Epithelial cell of esophagus (primary cell): ENCODE data around the gene ID1.
A peak's percentile ranks its signal among the peaks of the same experiment; 100 is the strongest.

Source experiments
- DNase-seq: peaks from one replicate; pipeline ENCODE4 v3.0.0; 2010; ENCODE audit warnings: low read depth
- H3K4me3 ChIP-seq: 2 replicates; pipeline ENCODE4 v1.5.1; 2011; ENCODE audit warnings: mild to moderate bottlenecking, low read length, control low read depth
- CTCF ChIP-seq: IDR thresholded peaks from 2 replicates; pipeline ENCODE4 v1.5.1; 2011; ENCODE audit warnings: low read depth, mild to moderate bottlenecking, low read length, control low read depth, inconsistent platforms; ENCODE audit not compliant: insufficient read depth; ENCODE audit errors: missing control alignments

The ID1 gene

GRCh38 chr20:31580706-31581105 is 24.4 kb upstream of the ID1 start:
- no peak for TF ChIP-seq CTCF
- no peak for DNase-seq
- no peak overlapping the region for H3K4me3 ChIP-seq

- DNase-seq = no peak
- no peak overlapping the region for H3K4me3 ChIP-seq
- TF ChIP-seq CTCF = no peak
Measured at GRCh38 chr20:31581391-31581790, 23.7 kb upstream of the ID1 start.

- peak overlapping the region; percentile 31 for H3K4me3 ChIP-seq
- peak; percentile 48 for DNase-seq
- no peak for TF ChIP-seq CTCF
Measured at GRCh38 chr20:31587545-31588389, 17.3 kb upstream of the ID1 start.

- no peak for DNase-seq
- TF ChIP-seq CTCF = no peak
Measured at GRCh38 chr20:31590717-31591225, 14.3 kb upstream of the ID1 start.

GRCh38 chr20:31593221-31594001 is 11.7 kb upstream of the ID1 start:
- no peak overlapping the region for H3K4me3 ChIP-seq
- peak; percentile 100 for DNase-seq
- TF ChIP-seq CTCF = no peak

More at GRCh38 chr20:31590717-31591225, 14.3 kb upstream of the ID1 start:
- no peak overlapping the region for H3K4me3 ChIP-seq

GRCh38 chr20:31594002-31594557 is 11.0 kb upstream of the ID1 start:
- no peak for TF ChIP-seq CTCF
- H3K4me3 ChIP-seq = no peak overlapping the region
- DNase-seq = no peak
